GM19351 (cell line): ENCODE measurements around the gene TDRD12.
"Not testable (repeated sequence)": the region's sequence is repeated elsewhere in the genome, so short reads cannot be mapped to it uniquely, and the experiment has no call there.

Experiments used
- ATAC-seq: cut with Tn5 transposase; IDR thresholded peaks from one replicate; pipeline ENCODE4 v1.9.1; 2021; ENCODE audit warnings: mild to moderate bottlenecking, moderate library complexity; ENCODE audit not compliant: unreplicated experiment

The TDRD12 gene

DNA sequence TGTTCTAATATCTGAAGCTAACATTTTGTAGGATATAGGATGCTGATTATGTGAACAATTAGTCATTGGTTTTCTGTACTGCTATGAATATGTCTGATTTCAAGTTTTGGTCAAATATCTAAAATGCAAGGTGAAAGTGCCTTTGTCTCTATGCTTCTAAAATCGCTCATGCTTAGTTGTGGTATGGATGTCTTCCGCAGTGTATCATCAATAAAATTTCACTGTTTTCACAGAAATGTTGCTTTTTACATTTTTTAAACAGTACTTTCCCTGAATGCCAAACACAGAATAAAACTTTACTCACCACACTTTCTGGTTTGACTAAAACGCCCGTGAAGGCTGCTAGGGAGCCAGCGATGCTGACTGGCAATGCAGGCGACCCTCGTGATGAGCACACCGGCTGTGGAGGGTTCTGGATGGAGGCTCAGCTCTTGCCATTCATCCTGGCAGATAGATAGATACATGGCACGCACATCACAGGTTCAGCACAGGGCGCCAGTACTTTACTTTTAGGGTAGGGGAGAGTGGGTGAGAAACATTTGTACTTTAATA lies 109.9 kb downstream of the TDRD12 start:
- no peak for ATAC-seq

DNA sequence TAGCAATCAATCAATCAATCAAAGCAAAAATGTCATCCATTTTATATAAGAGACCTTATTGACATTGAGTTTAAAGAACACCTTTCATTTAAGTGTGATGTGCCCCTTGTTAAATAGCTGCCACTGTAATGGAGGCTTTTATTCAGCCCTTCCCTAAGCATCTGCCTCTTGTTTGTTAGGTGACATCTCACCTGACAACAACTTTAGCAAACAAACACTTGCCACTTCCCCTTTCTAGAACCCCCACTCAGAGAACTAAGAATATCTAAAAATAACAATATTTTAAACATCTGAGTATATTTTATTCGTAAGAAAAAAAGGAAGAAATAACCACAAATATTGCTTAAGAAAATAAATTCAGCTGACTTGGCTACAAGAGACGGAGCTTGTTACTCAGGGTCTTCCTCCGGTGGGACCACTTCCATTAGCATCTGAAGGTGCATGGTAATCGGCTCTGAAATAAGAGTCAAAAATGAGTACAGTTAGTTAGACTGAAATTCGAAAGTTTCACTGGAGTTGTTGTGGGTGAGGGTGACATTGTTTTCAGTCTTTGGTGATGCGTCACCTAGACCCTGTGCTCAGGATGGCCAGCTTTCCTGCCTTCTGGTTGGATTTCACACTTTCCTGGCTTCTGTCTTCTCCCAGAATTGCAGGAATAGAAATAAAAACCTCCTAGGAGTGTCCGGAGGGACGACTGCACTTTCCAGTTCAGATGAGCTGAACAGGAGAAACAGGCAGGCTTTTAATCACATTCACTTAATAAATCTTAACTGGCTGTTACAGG lies 110.9 kb downstream of the TDRD12 start:
- no peak for ATAC-seq

- no peak for ATAC-seq
These were observed 112.0 kb downstream of the TDRD12 start for GRCh38 chr19:32831611-32832010.

- not testable (repeated sequence) for ATAC-seq
These were observed 112.5 kb downstream of the TDRD12 start for GRCh38 chr19:32832094-32832493.

DNA sequence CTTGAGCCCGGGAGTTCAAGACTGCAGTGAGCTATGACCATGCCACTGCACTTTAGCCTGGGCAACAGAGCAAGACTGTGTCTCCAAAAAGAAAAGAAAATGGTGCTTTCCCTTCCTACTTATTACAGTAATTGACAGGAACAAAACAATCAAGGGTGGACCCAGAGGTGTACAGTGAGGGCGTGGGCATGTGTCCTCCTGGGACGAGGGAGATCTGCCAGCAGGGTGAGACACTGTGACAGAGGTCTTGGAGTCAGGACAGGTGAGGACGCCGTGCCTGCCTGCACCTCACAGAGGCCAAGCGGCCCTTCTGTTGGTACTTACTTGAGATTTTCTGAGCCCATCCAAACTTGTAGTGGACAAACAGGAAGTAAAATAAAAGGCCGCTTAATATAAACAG lies 113.3 kb downstream of the TDRD12 start:
- not testable (repeated sequence) for ATAC-seq

DNA sequence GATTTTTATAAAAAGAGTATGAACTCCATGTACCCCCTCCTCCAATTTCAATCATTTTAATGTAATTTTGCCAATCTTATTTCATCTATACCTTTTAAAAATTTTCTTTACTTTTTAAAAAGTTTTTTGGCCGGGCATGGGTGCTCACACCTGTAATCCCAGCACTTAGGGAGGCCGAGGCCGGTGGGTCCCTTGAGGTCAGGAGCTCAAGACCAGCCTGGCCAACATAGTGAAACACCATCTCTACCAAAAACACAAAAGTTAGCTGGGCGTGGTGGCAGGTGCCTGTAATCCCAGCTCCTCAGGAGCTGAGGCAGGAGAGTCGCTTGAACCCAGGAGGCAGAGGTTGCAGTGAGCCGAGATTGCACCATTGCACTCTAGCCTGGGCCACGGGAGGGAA lies 113.8 kb downstream of the TDRD12 start:
- not testable (repeated sequence) for ATAC-seq

DNA sequence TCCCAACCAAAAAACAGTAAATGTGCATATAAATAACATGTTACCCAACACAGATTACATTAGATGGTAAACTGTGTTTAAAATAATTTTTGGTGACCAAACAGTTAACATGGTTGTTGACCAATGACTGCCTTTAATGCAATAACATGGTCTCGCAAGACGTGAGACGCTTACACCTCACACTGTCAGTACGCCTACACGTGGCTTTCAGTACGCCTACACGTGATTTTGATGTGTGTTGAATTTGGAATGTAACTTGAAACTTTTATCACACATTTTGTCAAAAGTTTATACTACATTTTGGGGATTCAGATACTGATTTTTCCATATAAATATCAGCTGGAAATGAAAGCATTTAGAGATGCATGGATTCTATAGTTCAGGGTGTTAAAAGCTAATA lies 118.0 kb downstream of the TDRD12 start:
- ATAC-seq = no peak

DNA sequence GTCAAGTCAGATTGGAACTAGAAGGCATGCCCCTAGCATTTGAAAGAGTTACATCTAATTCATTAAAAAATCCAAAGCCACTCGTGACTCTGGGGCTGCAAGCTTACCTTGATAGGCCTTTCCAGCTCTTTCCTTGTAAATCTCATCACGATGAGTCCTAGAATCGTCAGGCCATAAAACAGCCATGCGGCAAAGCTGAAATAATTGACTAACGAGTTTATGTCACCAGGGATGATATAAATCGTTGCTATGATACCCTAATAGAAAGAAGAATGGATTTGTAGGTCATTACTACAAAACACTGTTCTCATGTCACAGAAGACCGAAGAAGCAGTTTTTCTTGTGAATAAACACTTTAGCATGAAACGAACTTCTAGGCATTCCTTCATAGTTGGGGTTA lies 122.5 kb downstream of the TDRD12 start:
- ATAC-seq = no peak

DNA sequence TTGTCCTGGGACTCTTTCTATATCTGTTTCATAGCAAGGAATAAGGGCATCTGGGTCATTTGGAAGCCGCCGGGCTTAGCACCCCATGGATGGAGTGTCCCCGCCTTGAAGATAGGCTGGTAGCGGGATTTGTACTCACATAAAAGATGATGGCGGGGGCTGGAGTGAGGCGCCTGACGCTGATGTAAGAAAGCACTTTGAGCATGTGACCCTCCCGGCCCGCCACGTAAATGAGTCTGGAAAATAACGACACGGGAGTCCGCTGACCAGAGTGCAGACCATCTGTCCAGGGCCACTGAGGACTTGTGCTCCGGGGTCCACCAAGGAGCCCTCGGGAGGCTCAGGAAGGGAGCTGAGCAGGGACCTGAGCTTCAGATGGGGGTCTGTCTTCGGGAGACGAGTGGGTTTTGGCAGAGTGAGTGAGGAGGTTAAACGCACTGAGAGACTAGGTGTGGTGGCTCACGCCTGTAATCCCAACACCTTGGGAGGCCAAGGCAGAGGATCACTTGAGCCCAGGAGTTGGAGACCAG lies 124.2 kb downstream of the TDRD12 start:
- no peak for ATAC-seq

- ATAC-seq = not testable (repeated sequence)
These were observed 128.5 kb downstream of the TDRD12 start for GRCh38 chr19:32848035-32848434.

- ATAC-seq = no peak
These were observed 132.6 kb downstream of the TDRD12 start for GRCh38 chr19:32852216-32852615.

DNA sequence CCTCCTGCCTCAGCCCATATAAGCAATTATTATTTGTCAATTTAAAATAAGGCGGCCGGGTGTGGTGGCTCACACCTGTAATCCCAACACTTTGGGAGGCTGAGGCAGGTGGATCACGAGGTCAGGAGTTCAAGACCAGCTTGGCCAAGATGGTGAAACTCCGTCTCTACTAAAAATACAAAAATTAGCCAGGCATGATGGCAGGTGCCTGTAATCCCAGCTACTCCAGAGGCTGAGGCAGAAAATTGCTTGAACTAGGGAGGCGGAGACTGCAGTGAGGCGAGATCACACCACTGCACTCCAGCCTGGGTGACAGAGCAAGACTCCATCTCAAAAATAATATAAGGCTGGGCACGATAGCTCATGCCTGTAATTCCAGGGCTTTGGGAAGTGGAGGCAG lies 137.3 kb downstream of the TDRD12 start:
- not testable (repeated sequence) for ATAC-seq

DNA sequence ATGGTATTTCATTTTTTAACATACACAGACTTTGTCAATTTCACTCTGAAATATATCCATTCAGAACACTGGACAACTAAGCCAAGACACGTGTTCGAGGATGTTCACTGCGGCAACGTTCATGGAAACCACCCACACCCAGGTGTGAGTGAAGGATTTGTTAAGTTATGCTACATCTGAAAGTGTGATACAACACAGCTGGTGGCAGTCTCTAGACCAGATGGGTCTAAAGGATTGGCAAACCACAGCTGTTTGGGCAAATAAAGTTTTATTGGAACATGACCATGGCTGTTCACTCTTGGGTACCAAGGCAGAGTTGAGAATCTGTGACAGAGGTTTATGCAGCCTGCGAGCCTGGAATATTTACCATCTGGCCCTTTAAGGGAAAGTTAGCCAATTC lies 138.0 kb downstream of the TDRD12 start:
- ATAC-seq = no peak

DNA sequence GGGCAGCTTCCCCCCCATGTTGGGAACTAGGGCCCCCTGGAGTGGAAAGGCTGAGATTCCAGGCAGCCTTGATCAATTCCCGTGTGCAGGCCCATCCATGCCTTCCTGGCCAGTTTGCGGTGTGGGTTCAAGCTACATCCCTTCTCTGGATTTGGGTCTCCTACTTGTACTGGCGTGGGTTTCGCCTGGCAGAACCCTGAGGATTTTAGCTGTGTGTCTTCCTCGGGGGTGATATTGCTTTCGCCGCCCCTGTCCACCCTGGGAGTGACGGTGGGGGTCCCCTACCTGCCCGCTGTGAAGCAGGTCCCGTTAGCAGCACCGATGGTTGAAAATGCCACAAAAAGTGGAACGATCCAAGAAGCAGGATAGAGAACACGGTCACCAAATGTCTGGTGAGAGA lies 138.6 kb downstream of the TDRD12 start:
- no peak for ATAC-seq

GRCh38 chr19:32858559-32858958 lies 139.0 kb downstream of the TDRD12 start:
- no peak for ATAC-seq

DNA sequence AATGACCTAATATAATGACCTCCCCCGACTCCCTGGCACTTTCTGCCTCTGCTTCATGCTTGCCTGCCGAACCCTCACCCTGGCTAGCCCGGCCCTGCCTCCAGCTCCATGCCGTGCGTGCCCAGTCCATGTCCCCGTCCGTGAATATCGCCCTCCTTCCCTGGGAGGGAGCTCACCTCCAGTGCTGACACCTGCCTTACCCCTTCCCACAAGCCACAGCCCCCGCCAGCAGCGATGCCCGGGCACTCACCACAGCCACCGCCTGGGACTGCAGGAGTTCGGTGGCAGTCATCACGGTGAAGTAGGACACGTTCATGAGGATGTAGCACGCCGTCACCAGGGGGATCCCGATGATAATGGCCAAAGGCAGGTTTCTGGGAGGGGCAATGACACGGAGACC lies 140.0 kb downstream of the TDRD12 start:
- ATAC-seq = no peak

GRCh38 chr19:32861596-32861995 lies 142.0 kb downstream of the TDRD12 start:
- no peak for ATAC-seq

GRCh38 chr19:32862173-32862572 lies 142.6 kb downstream of the TDRD12 start:
- no peak for ATAC-seq

- ATAC-seq = no peak
These were observed 143.2 kb downstream of the TDRD12 start for GRCh38 chr19:32862741-32863140.

DNA sequence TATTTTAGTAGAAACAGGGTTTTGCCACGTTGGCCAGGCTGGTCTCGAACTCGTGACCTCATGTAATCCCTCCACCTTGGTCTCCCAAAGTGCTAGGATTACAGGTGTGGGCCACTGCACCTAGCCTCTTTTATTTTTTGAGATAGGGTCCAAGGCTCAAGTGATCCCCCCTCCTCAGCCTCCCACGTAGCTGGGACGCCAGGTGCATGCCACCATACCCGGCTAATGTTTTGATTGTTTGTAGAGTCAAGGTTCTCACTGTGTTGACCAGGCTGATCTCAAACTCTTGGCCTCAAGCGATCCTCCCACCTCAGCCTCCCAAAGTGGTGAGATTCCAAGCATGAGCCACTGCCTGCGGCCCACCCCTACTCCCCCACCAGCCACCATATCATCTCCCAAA lies 143.7 kb downstream of the TDRD12 start:
- no peak for ATAC-seq

DNA sequence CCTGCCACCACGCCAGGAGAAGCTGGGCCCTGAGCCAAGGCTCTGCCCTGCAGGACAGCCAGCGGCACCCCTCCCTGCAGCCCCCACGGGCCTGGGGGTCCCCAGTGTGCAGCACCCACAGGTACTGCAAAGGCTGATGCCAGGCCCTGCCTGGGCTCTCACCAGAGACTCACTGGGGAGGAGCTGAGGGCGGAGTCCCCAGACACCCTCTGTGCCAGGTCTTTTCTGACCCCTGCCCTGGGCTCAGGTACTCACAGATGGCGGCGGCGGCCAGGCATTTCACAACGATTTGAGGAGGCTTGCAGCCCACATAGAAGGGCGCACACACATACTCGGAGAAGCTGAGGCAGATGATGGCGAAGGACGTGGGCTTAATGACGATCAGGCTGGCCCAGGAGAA lies 144.3 kb downstream of the TDRD12 start:
- no peak for ATAC-seq

- no peak for ATAC-seq
These were observed 144.9 kb downstream of the TDRD12 start for GRCh38 chr19:32864318-32865007.
